ENCODE results near the gene TTLL9. TPM values are rescaled to one million over a fixed set of nuclear protein-coding genes. Genes with fewer than 3 reads are reported as not detected.

The TTLL9 gene
- total and polyA plus RNA-seq, 10 of the 15 experiments (the other 5 are each of a cell fraction or from before 2014, with no cell fraction given), result 0.03 to 0.77 (median 0.11) TPM; not detected in 2

DNA sequence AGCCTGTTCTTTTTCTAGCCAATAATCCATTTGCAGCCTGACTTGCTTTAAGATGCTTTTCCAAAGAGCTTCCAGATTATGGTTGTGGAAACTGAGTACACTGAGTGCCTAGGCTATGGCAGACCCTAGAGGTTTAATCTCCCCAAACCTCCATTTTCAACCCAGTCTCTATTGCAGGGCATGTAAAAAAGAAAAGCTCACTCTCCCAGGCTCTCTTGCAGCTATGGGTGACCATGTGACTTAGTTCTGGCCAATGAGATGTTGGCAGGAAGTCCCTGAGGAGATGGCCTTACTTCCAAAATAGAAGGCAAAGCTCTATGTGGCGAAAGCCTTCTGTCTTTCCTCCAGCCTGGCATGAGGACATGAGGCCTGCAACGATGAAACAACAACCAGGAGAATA, 77.6 kb downstream of the TTLL9 start:
- H2AFZ ChIP-seq (ENCODE audit: control insufficient read depth, low read depth, low read length), result no peak overlapping the region
- FAIRE-seq (no peak), ATAC-seq (no peak), DNase-seq (ENCODE audit: low read depth, low spot score) (no peak)
- ChIA-PET POLR2A (interaction anchor here (1.4 kb wide), 1 partner anchor 9 kb away, joined by 4 read pairs; no protein-coding TSS in a partner anchor), CTCF (interaction anchor here (0.8 to 2.2 kb wide), 8 partner anchors 9 to 101 kb away, joined by 3 to 10 read pairs (median 4); no protein-coding TSS in a partner anchor), RAD21 (ENCODE audit: unreplicated experiment) (interaction anchor here (0.7 to 11.9 kb wide), 4 partner anchors 84 to 127 kb away, joined by 3 to 248 read pairs (median 3); no protein-coding TSS in a partner anchor), SMC1A (ENCODE audit: uncharacterized antibody, unreplicated experiment) (interaction anchor here (1.0 to 1.6 kb wide), 5 partner anchors 10 to 93 kb away, joined by 3 to 6 read pairs (median 4); no protein-coding TSS in a partner anchor)
- H4K20me1 ChIP-seq (ENCODE audit: control insufficient read depth, insufficient read depth), result 0 out of 2 replicates have a peak, but pooled peaks cover 2% of the 10 kb centered on the region
- no peak overlapping the region for H3K27ac ChIP-seq (ENCODE audit: control insufficient read depth, insufficient read depth)
- intact Hi-C loops (cut with micrococcal nuclease; ENCODE audit: unreplicated experiment), result no loop called here
- H3K36me3 ChIP-seq (ENCODE audit: control insufficient read depth in 2 of 2, insufficient read depth in 2 of 2, low read length in 1 of 2), result peaks cover 31 to 33% of the 10 kb centered on the region in 2 experiments
- no peaks in the 10 kb centered on the region for H3K27me3 ChIP-seq (replicated peaks in 1 of 2; ENCODE audit: control insufficient read depth in 2 of 2, insufficient read depth in 2 of 2, low read length in 1 of 2)
- no peak overlapping the region for H3K4me2 ChIP-seq (ENCODE audit: control insufficient read depth, insufficient read depth)
- peaks cover 2% of the 10 kb centered on the region; the same call in 1 of the 3 replicates for H3K9me3 ChIP-seq (replicated peaks; ENCODE audit: control insufficient read depth, insufficient read depth, low read length)
- H3K4me1 ChIP-seq (ENCODE audit: control insufficient read depth, insufficient read depth, low read length), result peaks cover 6% of the 10 kb centered on the region
- H3K79me2 ChIP-seq (ENCODE audit: control insufficient read depth, insufficient read depth, low read length), result peaks cover 23% of the 10 kb centered on the region
- WGBS (ENCODE audit: insufficient coverage, insufficient replicate concordance, low lambda C conversion rate, missing lambda C conversion rate), result 100% methylated on average over 2 of the region's 2 CpGs
- no TSS peak for BruUV-seq (replicated peaks)
- H3K4me3 ChIP-seq, result no peak overlapping the region
- no peak overlapping the region for H3K9ac ChIP-seq (ENCODE audit: control insufficient read depth, insufficient read depth, low read length)
- in situ Hi-C loops (cut with MboI), result no loop called here
- peak; percentile 39; the same call in 1 of the 2 replicates for TF ChIP-seq NFYB (IDR thresholded peaks at IDR 0.05; ENCODE audit: insufficient read depth, low read depth, low read length)
- TF ChIP-seq NRF1 (conservative IDR thresholded peaks at IDR 0.05; ENCODE audit: low read depth, low read length), result no peak
- TF ChIP-seq USF1 (IDR thresholded peaks at IDR 0.05; ENCODE audit: borderline replicate concordance, extremely low read length, insufficient read depth, low read depth, low read length), result peak; percentile 11
- no peak for TF ChIP-seq YBX1 (IDR thresholded peaks at IDR 0.05)
- no peak for TF ChIP-seq KAT2A (conservative IDR thresholded peaks at IDR 0.05; ENCODE audit: control insufficient read depth, low read depth, low read length)
- no peak for TF ChIP-seq PAX8 (IDR thresholded peaks at IDR 0.05)
- no peak for TF ChIP-seq MTA2 (IDR thresholded peaks at IDR 0.05; ENCODE audit: low read depth)
- TF ChIP-seq USF2 (IDR thresholded peaks at IDR 0.05; ENCODE audit: borderline replicate concordance, low read depth, low read length), result peak; percentile 8; the same call in 1 of the 2 replicates
- TF ChIP-seq NR2F1 (conservative IDR thresholded peaks at IDR 0.05), result no peak
- no peak for TF ChIP-seq CREB1 (IDR thresholded peaks at IDR 0.05; ENCODE audit: low read depth)
- peak; percentile 34; the same call in 1 of the 2 replicates for TF ChIP-seq CBX5 (IDR thresholded peaks at IDR 0.05; ENCODE audit: low read depth)
- TF ChIP-seq HCFC1 (IDR thresholded peaks at IDR 0.05; ENCODE audit: low read length), result no peak
